Natural killer cell (primary cell): ENCODE measurements around the gene ZIC1. TPM values are rescaled to one million over a fixed set of nuclear protein-coding genes. Genes with fewer than 3 reads are reported as not detected.

Experiments
- ATAC-seq, 3 donors: fragments of 150-1000 bp in 2 of 3; fragments of 200-7000 bp in 1 of 3; cut with Tn5 transposase; 1 replicate in 1 of 3; 2 replicates in 2 of 3; pipeline ENCODE4 v1.10.0; 2021; ENCODE audit warnings: mild to moderate bottlenecking in 2 of 3, moderate library complexity in 2 of 3
- DNase-seq, 2 donors: peaks; one replicate each; pipeline versions ENCODE4 v3.0.0 to v3.0.0-alpha.2; 2013 to 2021; ENCODE audit warnings: mixed read lengths in 1 of 2
- H3K27ac ChIP-seq: one replicate; pipeline ENCODE4 v1.5.1; 2013; ENCODE audit warnings: mild to moderate bottlenecking, low read length
- H3K27me3 ChIP-seq: one replicate; pipeline ENCODE4 v1.6.1; 2013; ENCODE audit warnings: low read length; ENCODE audit not compliant: control insufficient read depth, insufficient read depth
- H3K36me3 ChIP-seq: one replicate; pipeline ENCODE4 v1.6.1; 2013; ENCODE audit warnings: low read length; ENCODE audit not compliant: control insufficient read depth, insufficient read depth
- H3K4me1 ChIP-seq: one replicate; pipeline ENCODE4 v1.6.1; 2013; ENCODE audit warnings: low read length; ENCODE audit not compliant: control insufficient read depth, insufficient read depth
- H3K4me3 ChIP-seq: one replicate; pipeline ENCODE4 v1.5.1; 2013; ENCODE audit warnings: low read length
- H3K9me3 ChIP-seq: one replicate; pipeline ENCODE4 v1.6.1; 2013; ENCODE audit warnings: low read length; ENCODE audit not compliant: control insufficient read depth, insufficient read depth
- H3K27ac Mint-ChIP-seq, 2 donors: one replicate each; pipeline ENCODE4 v1.8.0; 2022; ENCODE audit warnings: mild to moderate bottlenecking in 2 of 2, mixed read lengths in 2 of 2, moderate library complexity in 1 of 2
- H3K27me3 Mint-ChIP-seq, 2 donors: one replicate each; pipeline ENCODE4 v1.8.0; 2022; ENCODE audit warnings: low read depth in 2 of 2, mixed read lengths in 2 of 2
- H3K36me3 Mint-ChIP-seq: one replicate; pipeline ENCODE4 v1.8.0; 2022; ENCODE audit warnings: mixed read lengths
- H3K4me1 Mint-ChIP-seq, 2 donors: one replicate each; pipeline ENCODE4 v1.8.0; 2022; ENCODE audit warnings: mixed read lengths in 2 of 2
- H3K4me3 Mint-ChIP-seq: one replicate; pipeline ENCODE4 v1.8.0; 2022; ENCODE audit warnings: mild to moderate bottlenecking, moderate library complexity, mixed read lengths
- H3K9me3 Mint-ChIP-seq, 2 donors: one replicate each; pipeline ENCODE4 v1.8.0; 2022; ENCODE audit warnings: mixed read lengths in 2 of 2
- CTCF ChIP-seq: fragments of 200-600 bp; IDR thresholded peaks from one replicate; pipeline ENCODE4 v1.8.0; 2022; ENCODE audit warnings: antibody characterized with exemption
- WGBS: methylation state at CpG from one replicate; pipeline ENCODE4 v1.1.7; 2013; ENCODE audit warnings: missing lambda C conversion rate; ENCODE audit not compliant: insufficient coverage; 5-methylcytosine and 5-hydroxymethylcytosine counted together
- intact Hi-C: fragments of 100-400 bp; cut with micrococcal nuclease; formaldehyde crosslinking; loops from one replicate; pipeline ENCODE4 v1.14.2; 2022
- total RNA-seq, 4 donors: library from RNA; stranded (reverse); fragments of 120-200 nt in 1 of 4; gene quantifications; one replicate each; pipeline versions ENCODE4 v1.2.3 to v1.2.4, GENCODE V29; 2013 to 2022

The ZIC1 gene
- total RNA-seq, 3 donors from 2014 or later (not counting 1 experiment from before 2014, with no cell fraction given), result not detected

GRCh38 chr3:147412261-147412916 is 3.2 kb downstream of the ZIC1 start:
- Mint-ChIP-seq H3K9me3 (peaks cover 3 to 11% of the 10 kb centered on the region in 2 donors), H3K4me1 (peaks cover 7 to 22% of the 10 kb centered on the region in 2 donors), H3K27ac (no peak overlapping the region), H3K27me3 (peaks cover 61 to 74% of the 10 kb centered on the region in 2 donors), H3K4me3 (peak overlapping the region; percentile 50), H3K36me3 (peaks cover 43% of the 10 kb centered on the region)
- H3K4me3 ChIP-seq, result no peak overlapping the region
- H3K4me1 ChIP-seq, result peaks cover 25% of the 10 kb centered on the region
- 11% methylated on average over 30 of the region's 32 CpGs for WGBS
- H3K27ac ChIP-seq, result no peak overlapping the region
- ATAC-seq, result no peak
- no peak for DNase-seq
- H3K9me3 ChIP-seq, result peaks cover 23% of the 10 kb centered on the region
- H3K36me3 ChIP-seq, result no peaks in the 10 kb centered on the region
- intact Hi-C loops, result no loop called here
- no peak for TF ChIP-seq CTCF
- H3K27me3 ChIP-seq, result peaks cover 66% of the 10 kb centered on the region

DNA sequence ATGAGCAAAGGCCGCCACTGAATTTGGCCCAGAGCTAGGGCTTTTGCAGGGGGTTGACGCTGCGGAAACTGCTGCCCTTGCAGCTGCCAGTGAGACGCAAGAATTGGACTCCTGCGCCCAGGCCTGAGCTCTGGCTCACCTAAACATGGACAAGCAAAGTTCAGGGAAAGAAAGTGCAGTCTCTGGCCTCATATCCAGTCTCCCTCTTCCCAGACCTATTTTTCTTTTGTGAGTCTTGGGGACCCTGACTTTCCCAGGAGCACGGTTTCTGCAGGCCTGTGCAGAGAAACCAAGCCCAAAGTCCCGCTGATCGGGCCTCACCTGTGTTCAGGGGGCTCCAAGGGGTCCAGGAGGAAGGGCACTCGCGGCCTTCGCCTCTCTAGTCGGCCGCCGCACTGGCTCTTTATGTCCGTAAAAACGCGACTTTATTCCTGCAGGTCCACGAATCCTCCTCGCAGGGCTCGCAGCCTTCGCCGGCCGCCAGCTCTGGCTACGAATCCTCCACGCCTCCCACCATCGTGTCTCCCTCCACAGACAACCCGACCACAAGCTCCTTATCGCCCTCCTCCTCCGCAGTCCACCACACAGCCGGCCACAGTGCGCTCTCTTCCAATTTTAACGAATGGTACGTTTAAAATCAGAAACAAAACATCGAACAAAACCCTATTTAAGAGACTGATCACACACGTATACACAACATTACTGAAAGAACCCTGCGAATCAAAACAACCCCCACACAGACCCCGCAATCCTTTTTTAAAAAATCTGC is 3.9 kb downstream of the ZIC1 start:
- no peak for ATAC-seq
- Mint-ChIP-seq H3K4me1 (peaks cover 7 to 20% of the 10 kb centered on the region in 2 donors), H3K27ac (no peak overlapping the region), H3K4me3 (peak overlapping the region; percentile 49), H3K9me3 (peaks cover 5 to 13% of the 10 kb centered on the region in 2 donors), H3K27me3 (peaks cover 60 to 74% of the 10 kb centered on the region in 2 donors), H3K36me3 (peaks cover 43% of the 10 kb centered on the region)
- H3K27ac ChIP-seq, result no peak overlapping the region
- no peak for DNase-seq
- H3K36me3 ChIP-seq, result no peaks in the 10 kb centered on the region
- no peak for TF ChIP-seq CTCF
- H3K27me3 ChIP-seq, result peaks cover 64% of the 10 kb centered on the region
- H3K4me3 ChIP-seq, result no peak overlapping the region
- intact Hi-C loops, result no loop called here
- peaks cover 17% of the 10 kb centered on the region for H3K9me3 ChIP-seq
- peaks cover 25% of the 10 kb centered on the region for H3K4me1 ChIP-seq
- 8% methylated on average over 37 of the region's 37 CpGs for WGBS

DNA sequence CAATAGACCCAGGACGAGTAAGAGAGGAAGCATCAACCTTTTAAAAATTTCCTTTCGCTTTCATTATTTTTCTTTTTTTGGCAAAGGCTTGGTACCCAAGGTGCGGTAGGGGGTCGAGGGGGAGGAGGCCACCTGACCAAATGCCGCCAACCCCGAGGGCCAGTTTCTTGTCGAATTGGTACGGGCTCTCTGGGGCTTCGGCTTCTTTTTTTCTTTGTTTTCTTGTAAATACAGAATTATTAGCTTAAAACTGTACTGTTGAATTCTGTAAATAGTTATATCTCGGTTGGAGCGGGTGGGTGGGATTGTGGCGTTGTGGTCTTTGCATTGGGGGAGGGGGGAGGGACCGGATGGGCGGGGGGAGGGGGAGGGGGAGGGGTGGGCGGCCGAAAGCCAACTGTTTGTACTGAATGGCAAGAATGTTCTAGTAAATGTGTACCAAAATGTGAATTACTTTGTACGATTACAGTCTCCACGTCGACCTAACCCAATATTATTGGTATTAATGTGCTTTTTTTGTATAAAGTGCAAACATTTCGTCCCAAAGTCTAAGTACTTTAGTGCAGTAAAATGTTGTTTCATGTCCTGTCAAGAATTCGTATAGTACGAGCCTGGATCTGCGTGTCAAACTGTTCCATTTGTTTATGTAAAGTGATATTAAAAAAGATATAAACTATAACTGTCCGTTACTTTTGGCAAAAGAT is 4.7 kb downstream of the ZIC1 start:
- Histone ChIP-seq H3K27ac (no peak overlapping the region), H3K36me3 (no peaks in the 10 kb centered on the region), H3K27me3 (peaks cover 64% of the 10 kb centered on the region), H3K4me3 (no peak overlapping the region), H3K9me3 (peaks cover 15% of the 10 kb centered on the region), H3K4me1 (peaks cover 25% of the 10 kb centered on the region)
- Mint-ChIP-seq H3K27me3 (peaks cover 59 to 74% of the 10 kb centered on the region in 2 donors), H3K36me3 (peaks cover 43% of the 10 kb centered on the region), H3K9me3 (peaks cover 5 to 10% of the 10 kb centered on the region in 2 donors), H3K4me3 (peak overlapping the region; percentile 49), H3K4me1 (peaks cover 7 to 18% of the 10 kb centered on the region in 2 donors), H3K27ac (no peak overlapping the region)
- ATAC-seq (no peak), DNase-seq (no peak)
- TF ChIP-seq CTCF, result no peak
- 9% methylated on average over 13 of the region's 24 CpGs for WGBS
- intact Hi-C loops, result no loop called here
